ENCODE measurements around the gene RBPMS2. TPM values are rescaled to one million over a fixed set of nuclear protein-coding genes. Genes with fewer than 3 reads are reported as not detected.

Gene RBPMS2
- polyA plus RNA-seq, 2 of the 4 experiments (the other 2 are of a cell fraction), result 3.0 to 8.7 TPM

GRCh38 chr15:64808785-64809453 lies 33.5 kb upstream of the RBPMS2 start:
- 65% methylated on average over 10 of the region's 10 CpGs for WGBS (ENCODE audit: missing lambda C conversion rate)
- Histone ChIP-seq H3K4me2 (no peak overlapping the region), H3K27ac (no peak overlapping the region), H3K4me3 (no peak overlapping the region), H3K4me1 (0 out of 3 replicates have a peak, but pooled peaks cover 3% of the 10 kb centered on the region), H3K9me3 (no peaks in the 10 kb centered on the region)
- no peak for TF ChIP-seq POLR2AphosphoS2 (conservative IDR thresholded peaks at IDR 0.05; ENCODE audit: low read length)
- TF ChIP-seq SMC3 (IDR thresholded peaks at IDR 0.05), result no peak
- TF ChIP-seq HES2 (IDR thresholded peaks at IDR 0.05), result no peak
- TF ChIP-seq REST (IDR thresholded peaks at IDR 0.05), result no peak
- no peak for TF ChIP-seq HOXB5 (CRISPR knock-in tag; IDR thresholded peaks at IDR 0.05)
- no peak for TF ChIP-seq ZNF302 (CRISPR knock-in tag; IDR thresholded peaks at IDR 0.05)
- TF ChIP-seq MAFK (IDR thresholded peaks at IDR 0.05; ENCODE audit: partially characterized antibody), result peak; percentile 91
- no peak for ATAC-seq
- ChIA-PET POLR2A (no interaction called here), CTCF (interaction anchor here (0.6 to 25.0 kb wide), 49 partner anchors 7 to 315 kb away, joined by 3 to 962 read pairs (median 7); partner anchors contain the start of gene PIF1)
- no peak for FAIRE-seq
- no peak for DNase-seq (ENCODE audit: low read depth in 1 of 2, low spot score in 1 of 2)

GRCh38 chr15:64807751-64808222 lies 32.4 kb upstream of the RBPMS2 start:
- no peak for DNase-seq (ENCODE audit: low read depth in 1 of 2, low spot score in 1 of 2)
- H3K4me2 ChIP-seq, result no peak overlapping the region
- CTCF ChIA-PET, result interaction anchor here (1.8 to 25.0 kb wide), 8 partner anchors 13 to 124 kb away, joined by 5 to 962 read pairs (median 36); no protein-coding TSS in a partner anchor
- TF ChIP-seq REST (IDR thresholded peaks at IDR 0.05), result no peak
- TF ChIP-seq HOXB13 (CRISPR knock-in tag; IDR thresholded peaks at IDR 0.05; ENCODE audit: low read depth), result no peak
- TF ChIP-seq CBX2 (IDR thresholded peaks at IDR 0.05; ENCODE audit: borderline replicate concordance, low read depth), result no peak
- TF ChIP-seq FOSB (CRISPR knock-in tag; IDR thresholded peaks at IDR 0.05), result no peak
- TF ChIP-seq MAX (IDR thresholded peaks at IDR 0.05), result no peak
- no peak for TF ChIP-seq EHMT2 (IDR thresholded peaks at IDR 0.05; ENCODE audit: low read depth)
- TF ChIP-seq EHF (CRISPR knock-in tag; IDR thresholded peaks at IDR 0.05), result no peak
- no peak for TF ChIP-seq JUNB (IDR thresholded peaks at IDR 0.05)
- no peak for TF ChIP-seq TP53 (CRISPR knock-in tag; IDR thresholded peaks at IDR 0.05)
- TF ChIP-seq KDM5A (IDR thresholded peaks at IDR 0.05), result no peak
- TF ChIP-seq JUN (IDR thresholded peaks at IDR 0.05), result no peak
- TF ChIP-seq ELK1 (IDR thresholded peaks at IDR 0.05; ENCODE audit: low read depth, low read length), result no peak
- no peak for TF ChIP-seq SREBF2 (IDR thresholded peaks at IDR 0.05)
- TF ChIP-seq RCOR1 (IDR thresholded peaks at IDR 0.05; ENCODE audit: low read depth, low read length), result no peak
- TF ChIP-seq CEBPB (IDR thresholded peaks at IDR 0.05), result no peak
- TF ChIP-seq CBX8 (IDR thresholded peaks at IDR 0.05), result no peak
- no peak for TF ChIP-seq ZFP36 (IDR thresholded peaks at IDR 0.05; ENCODE audit: borderline replicate concordance, partially characterized antibody)
- no peak for TF ChIP-seq ZC3H11A (IDR thresholded peaks at IDR 0.05)
- H3K4me3 ChIP-seq, result no peak overlapping the region
- WGBS (ENCODE audit: missing lambda C conversion rate), result 100% methylated on average over 1 of the region's 6 CpGs
- no peaks in the 10 kb centered on the region for H3K4me1 ChIP-seq
- POLR2A ChIA-PET, result no interaction called here
- H3K27ac ChIP-seq, result no peak overlapping the region
- FAIRE-seq, result no peak
- ATAC-seq, result no peak
- H3K9me3 ChIP-seq, result no peaks in the 10 kb centered on the region
